ENCODE data around the gene PFDN6. TPM values are rescaled to one million over a fixed set of nuclear protein-coding genes. Genes with fewer than 3 reads are reported as not detected.
A peak's percentile ranks its signal among the peaks of the same experiment; 100 is the strongest.

The PFDN6 gene
- total and polyA plus RNA-seq, 2 of the 13 experiments (the other 11 are each of a cell fraction or from before 2014, with no cell fraction given): 75.5 to 87.0 TPM

GRCh38 chr6:33297406-33297955 is 8.1 kb downstream of the PFDN6 start (continued):
- no peak for TF ChIP-seq MYNN (CRISPR knock-in tag; IDR thresholded peaks at IDR 0.05; ENCODE audit: low read depth)
- TF ChIP-seq POGZ (CRISPR knock-in tag; IDR thresholded peaks at IDR 0.05): no peak
- TF ChIP-seq HDAC1 (CRISPR knock-in tag; IDR thresholded peaks at IDR 0.05): peak; percentile 58; the same call in 1 of the 2 replicates
- TF ChIP-seq ETV5 (CRISPR knock-in tag; IDR thresholded peaks at IDR 0.05; ENCODE audit: borderline replicate concordance): no peak
- no peak for TF ChIP-seq ZNF275 (CRISPR knock-in tag; IDR thresholded peaks at IDR 0.05; ENCODE audit: borderline replicate concordance)
- no peak for TF ChIP-seq TAF1 (CRISPR knock-in tag; IDR thresholded peaks at IDR 0.05)
- TF ChIP-seq, protein P1, sequence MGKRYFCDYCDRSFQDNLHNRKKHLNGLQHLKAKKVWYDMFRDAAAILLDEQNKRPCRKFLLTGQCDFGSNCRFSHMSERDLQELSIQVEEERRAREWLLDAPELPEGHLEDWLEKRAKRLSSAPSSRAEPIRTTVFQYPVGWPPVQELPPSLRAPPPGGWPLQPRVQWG (CRISPR knock-in tag; IDR thresholded peaks at IDR 0.05; ENCODE audit: borderline replicate concordance, low read depth): no peak
- TF ChIP-seq, protein P2, sequence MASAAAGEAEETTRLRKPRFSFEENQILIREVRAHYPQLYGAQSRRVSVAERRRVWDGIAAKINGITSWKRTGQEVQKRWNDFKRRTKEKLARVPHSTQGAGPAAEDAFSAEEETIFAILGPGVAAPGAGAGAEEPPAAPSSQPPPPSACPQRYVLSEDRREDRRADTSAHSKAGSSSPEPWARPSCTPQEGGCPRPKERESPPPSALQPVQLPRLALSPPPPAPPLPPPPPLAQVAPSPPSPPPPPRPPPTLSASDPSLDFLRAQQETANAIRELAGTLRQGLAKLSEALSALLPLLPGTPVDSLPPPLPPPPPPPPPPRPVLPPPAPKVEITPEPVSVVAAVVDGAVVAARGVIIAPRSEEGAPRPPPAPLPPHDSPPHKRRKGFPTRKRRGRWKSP (CRISPR knock-in tag; IDR thresholded peaks at IDR 0.05): 0 out of 2 replicates have a peak, but pooled peaks have one; percentile 33
- no peak for TF ChIP-seq ZKSCAN1 (IDR thresholded peaks at IDR 0.05; ENCODE audit: low read length)
- TF ChIP-seq ZNF251 (CRISPR knock-in tag; IDR thresholded peaks at IDR 0.05): no peak
- no peak for TF ChIP-seq FOXC1 (CRISPR knock-in tag; IDR thresholded peaks at IDR 0.05; ENCODE audit: borderline replicate concordance)
- no peak for TF ChIP-seq ZNF3 (CRISPR knock-in tag; IDR thresholded peaks at IDR 0.05)
- TF ChIP-seq ARNT2 (CRISPR knock-in tag; IDR thresholded peaks at IDR 0.05; ENCODE audit: low read depth): peak; percentile 53; the same call in 1 of the 2 replicates
- no peak for TF ChIP-seq ZNF430 (CRISPR knock-in tag; IDR thresholded peaks at IDR 0.05)
- no peak for TF ChIP-seq MTA3 (CRISPR knock-in tag; IDR thresholded peaks at IDR 0.05)
- no peak for TF ChIP-seq ELK4 (CRISPR knock-in tag; IDR thresholded peaks at IDR 0.05; ENCODE audit: borderline replicate concordance)
- TF ChIP-seq SMC3 (IDR thresholded peaks at IDR 0.05; ENCODE audit: low read length): no peak
- TF ChIP-seq, protein P3, sequence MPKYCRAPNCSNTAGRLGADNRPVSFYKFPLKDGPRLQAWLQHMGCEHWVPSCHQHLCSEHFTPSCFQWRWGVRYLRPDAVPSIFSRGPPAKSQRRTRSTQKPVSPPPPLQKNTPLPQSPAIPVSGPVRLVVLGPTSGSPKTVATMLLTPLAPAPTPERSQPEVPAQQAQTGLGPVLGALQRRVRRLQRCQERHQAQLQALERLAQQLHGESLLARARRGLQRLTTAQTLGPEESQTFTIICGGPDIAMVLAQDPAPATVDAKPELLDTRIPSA (CRISPR knock-in tag; IDR thresholded peaks at IDR 0.05; ENCODE audit: borderline replicate concordance): no peak
- peak; percentile 37; the same call in 1 of the 2 replicates for TF ChIP-seq ZFY (CRISPR knock-in tag; IDR thresholded peaks at IDR 0.05)
- TF ChIP-seq, protein P4, sequence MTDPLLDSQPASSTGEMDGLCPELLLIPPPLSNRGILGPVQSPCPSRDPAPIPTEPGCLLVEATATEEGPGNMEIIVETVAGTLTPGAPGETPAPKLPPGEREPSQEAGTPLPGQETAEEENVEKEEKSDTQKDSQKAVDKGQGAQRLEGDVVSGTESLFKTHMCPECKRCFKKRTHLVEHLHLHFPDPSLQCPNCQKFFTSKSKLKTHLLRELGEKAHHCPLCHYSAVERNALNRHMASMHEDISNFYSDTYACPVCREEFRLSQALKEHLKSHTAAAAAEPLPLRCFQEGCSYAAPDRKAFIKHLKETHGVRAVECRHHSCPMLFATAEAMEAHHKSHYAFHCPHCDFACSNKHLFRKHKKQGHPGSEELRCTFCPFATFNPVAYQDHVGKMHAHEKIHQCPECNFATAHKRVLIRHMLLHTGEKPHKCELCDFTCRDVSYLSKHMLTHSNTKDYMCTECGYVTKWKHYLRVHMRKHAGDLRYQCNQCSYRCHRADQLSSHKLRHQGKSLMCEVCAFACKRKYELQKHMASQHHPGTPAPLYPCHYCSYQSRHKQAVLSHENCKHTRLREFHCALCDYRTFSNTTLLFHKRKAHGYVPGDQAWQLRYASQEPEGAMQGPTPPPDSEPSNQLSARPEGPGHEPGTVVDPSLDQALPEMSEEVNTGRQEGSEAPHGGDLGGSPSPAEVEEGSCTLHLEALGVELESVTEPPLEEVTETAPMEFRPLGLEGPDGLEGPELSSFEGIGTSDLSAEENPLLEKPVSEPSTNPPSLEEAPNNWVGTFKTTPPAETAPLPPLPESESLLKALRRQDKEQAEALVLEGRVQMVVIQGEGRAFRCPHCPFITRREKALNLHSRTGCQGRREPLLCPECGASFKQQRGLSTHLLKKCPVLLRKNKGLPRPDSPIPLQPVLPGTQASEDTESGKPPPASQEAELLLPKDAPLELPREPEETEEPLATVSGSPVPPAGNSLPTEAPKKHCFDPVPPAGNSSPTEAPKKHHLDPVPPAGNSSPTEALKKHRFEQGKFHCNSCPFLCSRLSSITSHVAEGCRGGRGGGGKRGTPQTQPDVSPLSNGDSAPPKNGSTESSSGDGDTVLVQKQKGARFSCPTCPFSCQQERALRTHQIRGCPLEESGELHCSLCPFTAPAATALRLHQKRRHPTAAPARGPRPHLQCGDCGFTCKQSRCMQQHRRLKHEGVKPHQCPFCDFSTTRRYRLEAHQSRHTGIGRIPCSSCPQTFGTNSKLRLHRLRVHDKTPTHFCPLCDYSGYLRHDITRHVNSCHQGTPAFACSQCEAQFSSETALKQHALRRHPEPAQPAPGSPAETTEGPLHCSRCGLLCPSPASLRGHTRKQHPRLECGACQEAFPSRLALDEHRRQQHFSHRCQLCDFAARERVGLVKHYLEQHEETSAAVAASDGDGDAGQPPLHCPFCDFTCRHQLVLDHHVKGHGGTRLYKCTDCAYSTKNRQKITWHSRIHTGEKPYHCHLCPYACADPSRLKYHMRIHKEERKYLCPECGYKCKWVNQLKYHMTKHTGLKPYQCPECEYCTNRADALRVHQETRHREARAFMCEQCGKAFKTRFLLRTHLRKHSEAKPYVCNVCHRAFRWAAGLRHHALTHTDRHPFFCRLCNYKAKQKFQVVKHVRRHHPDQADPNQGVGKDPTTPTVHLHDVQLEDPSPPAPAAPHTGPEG (CRISPR knock-in tag; IDR thresholded peaks at IDR 0.05): no peak
- TF ChIP-seq ZNF263 (CRISPR knock-in tag; IDR thresholded peaks at IDR 0.05): no peak
